ENCODE data around the gene EXOSC2. TPM values are rescaled to one million over a fixed set of nuclear protein-coding genes. Genes with fewer than 3 reads are reported as not detected.

The EXOSC2 gene
- total and polyA plus RNA-seq, 2 of the 13 experiments (the other 11 are each of a cell fraction or from before 2014, with no cell fraction given) = 27.5 to 63.8 TPM

DNA sequence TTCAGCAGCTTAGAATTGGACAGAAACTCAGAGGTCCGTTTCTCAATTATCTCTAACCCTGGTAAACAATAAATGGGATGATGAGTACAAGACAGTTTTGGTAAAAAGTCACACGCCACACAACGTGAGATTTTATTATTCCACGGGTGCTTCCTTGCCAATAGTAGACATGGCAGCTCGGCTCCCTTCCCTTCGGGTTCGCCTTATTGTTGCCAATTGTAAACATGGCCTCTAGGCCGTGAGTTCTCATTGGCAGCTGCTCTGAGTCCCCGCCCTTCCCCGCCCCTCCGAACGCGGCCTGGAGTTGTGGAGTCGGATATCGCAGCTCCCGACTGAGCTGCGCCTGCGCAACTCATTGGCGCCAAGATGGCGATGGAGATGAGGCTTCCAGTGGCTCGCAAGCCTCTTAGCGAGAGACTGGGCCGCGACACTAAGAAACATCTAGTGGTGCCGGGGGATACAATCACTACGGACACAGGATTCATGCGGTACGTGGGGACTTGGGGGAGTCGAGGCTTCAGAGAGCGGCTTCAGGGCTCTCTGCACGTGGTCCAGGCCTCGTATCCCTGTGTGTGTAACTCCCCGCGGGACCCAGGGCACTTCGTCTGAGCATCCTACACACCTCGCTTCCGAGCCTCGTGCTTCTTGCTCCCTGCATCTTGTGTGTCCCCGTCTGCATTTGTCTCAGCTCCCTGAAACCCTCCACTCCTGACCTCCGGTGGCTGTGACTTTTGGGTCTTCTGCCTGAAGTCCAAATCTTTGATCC lies at the start of gene EXOSC2 (continued):
- TF ChIP-seq, protein P1, sequence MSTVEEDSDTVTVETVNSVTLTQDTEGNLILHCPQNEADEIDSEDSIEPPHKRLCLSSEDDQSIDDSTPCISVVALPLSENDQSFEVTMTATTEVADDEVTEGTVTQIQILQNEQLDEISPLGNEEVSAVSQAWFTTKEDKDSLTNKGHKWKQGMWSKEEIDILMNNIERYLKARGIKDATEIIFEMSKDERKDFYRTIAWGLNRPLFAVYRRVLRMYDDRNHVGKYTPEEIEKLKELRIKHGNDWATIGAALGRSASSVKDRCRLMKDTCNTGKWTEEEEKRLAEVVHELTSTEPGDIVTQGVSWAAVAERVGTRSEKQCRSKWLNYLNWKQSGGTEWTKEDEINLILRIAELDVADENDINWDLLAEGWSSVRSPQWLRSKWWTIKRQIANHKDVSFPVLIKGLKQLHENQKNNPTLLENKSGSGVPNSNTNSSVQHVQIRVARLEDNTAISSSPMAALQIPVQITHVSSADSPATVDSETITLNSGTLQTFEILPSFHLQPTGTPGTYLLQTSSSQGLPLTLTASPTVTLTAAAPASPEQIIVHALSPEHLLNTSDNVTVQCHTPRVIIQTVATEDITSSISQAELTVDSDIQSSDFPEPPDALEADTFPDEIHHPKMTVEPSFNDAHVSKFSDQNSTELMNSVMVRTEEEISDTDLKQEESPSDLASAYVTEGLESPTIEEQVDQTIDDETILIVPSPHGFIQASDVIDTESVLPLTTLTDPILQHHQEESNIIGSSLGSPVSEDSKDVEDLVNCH (CRISPR knock-in tag; IDR thresholded peaks at IDR 0.05) = no peak
- no peak for TF ChIP-seq TAF15 (IDR thresholded peaks at IDR 0.05; ENCODE audit: low read depth, low read length, poor library complexity, severe bottlenecking)
- TF ChIP-seq POLR2AphosphoS5 (IDR thresholded peaks at IDR 0.05; ENCODE audit: low read depth, low read length) = peak; percentile 95
- TF ChIP-seq, protein P2, sequence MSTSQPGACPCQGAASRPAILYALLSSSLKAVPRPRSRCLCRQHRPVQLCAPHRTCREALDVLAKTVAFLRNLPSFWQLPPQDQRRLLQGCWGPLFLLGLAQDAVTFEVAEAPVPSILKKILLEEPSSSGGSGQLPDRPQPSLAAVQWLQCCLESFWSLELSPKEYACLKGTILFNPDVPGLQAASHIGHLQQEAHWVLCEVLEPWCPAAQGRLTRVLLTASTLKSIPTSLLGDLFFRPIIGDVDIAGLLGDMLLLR (CRISPR knock-in tag; IDR thresholded peaks at IDR 0.05) = no peak
- TF ChIP-seq SOX5 (CRISPR knock-in tag; IDR thresholded peaks at IDR 0.05; ENCODE audit: borderline replicate concordance) = peak; percentile 11; the same call in 1 of the 2 replicates
- TF ChIP-seq FOSL1 (CRISPR knock-in tag; IDR thresholded peaks at IDR 0.05; ENCODE audit: borderline replicate concordance) = peak; percentile 47; the same call in 1 of the 2 replicates
- TF ChIP-seq, protein P3, sequence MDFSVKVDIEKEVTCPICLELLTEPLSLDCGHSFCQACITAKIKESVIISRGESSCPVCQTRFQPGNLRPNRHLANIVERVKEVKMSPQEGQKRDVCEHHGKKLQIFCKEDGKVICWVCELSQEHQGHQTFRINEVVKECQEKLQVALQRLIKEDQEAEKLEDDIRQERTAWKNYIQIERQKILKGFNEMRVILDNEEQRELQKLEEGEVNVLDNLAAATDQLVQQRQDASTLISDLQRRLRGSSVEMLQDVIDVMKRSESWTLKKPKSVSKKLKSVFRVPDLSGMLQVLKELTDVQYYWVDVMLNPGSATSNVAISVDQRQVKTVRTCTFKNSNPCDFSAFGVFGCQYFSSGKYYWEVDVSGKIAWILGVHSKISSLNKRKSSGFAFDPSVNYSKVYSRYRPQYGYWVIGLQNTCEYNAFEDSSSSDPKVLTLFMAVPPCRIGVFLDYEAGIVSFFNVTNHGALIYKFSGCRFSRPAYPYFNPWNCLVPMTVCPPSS (IDR thresholded peaks at IDR 0.05) = no peak
- no peak for TF ChIP-seq SRSF1 (optimal IDR thresholded peaks at IDR 0.05; ENCODE audit: low read depth, low read length)
- peak; percentile 71; the same call in 1 of the 2 replicates for TF ChIP-seq FOXJ3 (CRISPR knock-in tag; IDR thresholded peaks at IDR 0.05; ENCODE audit: borderline replicate concordance)
- TF ChIP-seq SATB2 (CRISPR knock-in tag; IDR thresholded peaks at IDR 0.05) = no peak
- no peak for TF ChIP-seq RFX1 (IDR thresholded peaks at IDR 0.05)
- TF ChIP-seq NFE2L2 (IDR thresholded peaks at IDR 0.05; ENCODE audit: low read length) = no peak
- TF ChIP-seq PRMT3 (CRISPR knock-in tag; IDR thresholded peaks at IDR 0.05; ENCODE audit: borderline replicate concordance, low read depth) = no peak
- TF ChIP-seq, protein P4, sequence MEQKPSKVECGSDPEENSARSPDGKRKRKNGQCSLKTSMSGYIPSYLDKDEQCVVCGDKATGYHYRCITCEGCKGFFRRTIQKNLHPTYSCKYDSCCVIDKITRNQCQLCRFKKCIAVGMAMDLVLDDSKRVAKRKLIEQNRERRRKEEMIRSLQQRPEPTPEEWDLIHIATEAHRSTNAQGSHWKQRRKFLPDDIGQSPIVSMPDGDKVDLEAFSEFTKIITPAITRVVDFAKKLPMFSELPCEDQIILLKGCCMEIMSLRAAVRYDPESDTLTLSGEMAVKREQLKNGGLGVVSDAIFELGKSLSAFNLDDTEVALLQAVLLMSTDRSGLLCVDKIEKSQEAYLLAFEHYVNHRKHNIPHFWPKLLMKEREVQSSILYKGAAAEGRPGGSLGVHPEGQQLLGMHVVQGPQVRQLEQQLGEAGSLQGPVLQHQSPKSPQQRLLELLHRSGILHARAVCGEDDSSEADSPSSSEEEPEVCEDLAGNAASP (CRISPR knock-in tag; IDR thresholded peaks at IDR 0.05; ENCODE audit: borderline replicate concordance) = no peak
- TF ChIP-seq ZC3H4 (CRISPR knock-in tag; IDR thresholded peaks at IDR 0.05; ENCODE audit: borderline replicate concordance) = no peak
- TF ChIP-seq ZNF674 (CRISPR knock-in tag; IDR thresholded peaks at IDR 0.05; ENCODE audit: low read depth) = no peak
- TF ChIP-seq, protein P5, sequence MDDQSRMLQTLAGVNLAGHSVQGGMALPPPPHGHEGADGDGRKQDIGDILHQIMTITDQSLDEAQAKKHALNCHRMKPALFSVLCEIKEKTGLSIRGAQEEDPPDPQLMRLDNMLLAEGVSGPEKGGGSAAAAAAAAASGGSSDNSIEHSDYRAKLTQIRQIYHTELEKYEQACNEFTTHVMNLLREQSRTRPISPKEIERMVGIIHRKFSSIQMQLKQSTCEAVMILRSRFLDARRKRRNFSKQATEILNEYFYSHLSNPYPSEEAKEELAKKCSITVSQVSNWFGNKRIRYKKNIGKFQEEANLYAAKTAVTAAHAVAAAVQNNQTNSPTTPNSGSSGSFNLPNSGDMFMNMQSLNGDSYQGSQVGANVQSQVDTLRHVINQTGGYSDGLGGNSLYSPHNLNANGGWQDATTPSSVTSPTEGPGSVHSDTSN (CRISPR knock-in tag; IDR thresholded peaks at IDR 0.05; ENCODE audit: borderline replicate concordance) = 0 out of 2 replicates have a peak, but pooled peaks have one; percentile 65
- TF ChIP-seq, protein P6, sequence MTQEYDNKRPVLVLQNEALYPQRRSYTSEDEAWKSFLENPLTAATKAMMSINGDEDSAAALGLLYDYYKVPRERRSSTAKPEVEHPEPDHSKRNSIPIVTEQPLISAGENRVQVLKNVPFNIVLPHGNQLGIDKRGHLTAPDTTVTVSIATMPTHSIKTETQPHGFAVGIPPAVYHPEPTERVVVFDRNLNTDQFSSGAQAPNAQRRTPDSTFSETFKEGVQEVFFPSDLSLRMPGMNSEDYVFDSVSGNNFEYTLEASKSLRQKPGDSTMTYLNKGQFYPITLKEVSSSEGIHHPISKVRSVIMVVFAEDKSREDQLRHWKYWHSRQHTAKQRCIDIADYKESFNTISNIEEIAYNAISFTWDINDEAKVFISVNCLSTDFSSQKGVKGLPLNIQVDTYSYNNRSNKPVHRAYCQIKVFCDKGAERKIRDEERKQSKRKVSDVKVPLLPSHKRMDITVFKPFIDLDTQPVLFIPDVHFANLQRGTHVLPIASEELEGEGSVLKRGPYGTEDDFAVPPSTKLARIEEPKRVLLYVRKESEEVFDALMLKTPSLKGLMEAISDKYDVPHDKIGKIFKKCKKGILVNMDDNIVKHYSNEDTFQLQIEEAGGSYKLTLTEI (CRISPR knock-in tag; conservative IDR thresholded peaks at IDR 0.05) = no peak
- peak; percentile 69; the same call in 1 of the 2 replicates for TF ChIP-seq HES4 (CRISPR knock-in tag; IDR thresholded peaks at IDR 0.05; ENCODE audit: borderline replicate concordance)
- no peak for TF ChIP-seq ZNF224 (CRISPR knock-in tag; IDR thresholded peaks at IDR 0.05)
- TF ChIP-seq TBP (CRISPR knock-in tag; IDR thresholded peaks at IDR 0.05) = no peak; the same call in 1 of the 2 replicates
